Midbrain (tissue), 1 donor: ENCODE results near the gene TUB.

ENCODE experiments used
- DNase-seq: peaks from one replicate; lab custom pipeline; 2025; lab: John Stamatoyannopoulos, UW

TUB gene

GRCh38 chr11:8108421-8108820 lies 27.4 kb downstream of the TUB start:
- no peak for DNase-seq

DNA sequence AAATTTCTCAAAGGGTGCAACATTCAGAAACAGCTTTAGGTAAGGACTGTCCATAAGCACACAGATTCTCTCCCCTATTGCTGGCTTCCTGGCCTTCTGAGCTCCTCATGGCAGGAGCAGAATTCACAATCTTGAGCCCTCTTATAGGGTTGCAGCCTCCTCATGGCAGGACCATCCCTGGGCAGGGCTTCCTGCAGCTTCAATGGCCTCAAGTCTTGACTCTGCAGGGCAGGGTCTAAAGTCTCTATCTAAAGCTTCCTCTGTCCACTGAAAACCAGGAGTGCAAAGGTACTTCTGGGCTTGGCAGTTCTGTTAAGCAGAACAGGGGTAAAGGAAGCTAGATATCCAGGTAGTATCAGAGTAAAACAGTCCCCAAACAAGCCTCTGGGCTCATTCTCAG lies 28.7 kb downstream of the TUB start:
- no peak for DNase-seq

DNA sequence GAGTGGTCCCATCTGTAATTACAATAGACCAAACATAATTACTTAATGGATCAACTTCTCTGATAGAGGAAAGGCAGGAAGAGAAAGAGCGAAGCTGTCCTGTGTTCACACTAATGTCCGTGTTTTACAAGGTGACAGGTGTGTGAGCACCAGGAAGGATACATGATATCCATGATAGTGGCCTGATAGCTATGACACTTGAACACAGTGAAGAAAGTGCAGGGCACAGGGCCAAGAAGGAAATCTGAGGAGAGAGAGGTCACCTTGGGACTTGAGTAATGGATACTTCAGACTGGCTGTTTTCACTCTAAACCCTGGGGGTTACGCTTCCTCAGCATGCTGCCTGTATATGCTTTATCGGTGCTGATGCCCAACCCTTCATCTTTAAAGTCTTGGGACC lies 29.4 kb downstream of the TUB start:
- no peak for DNase-seq

DNA sequence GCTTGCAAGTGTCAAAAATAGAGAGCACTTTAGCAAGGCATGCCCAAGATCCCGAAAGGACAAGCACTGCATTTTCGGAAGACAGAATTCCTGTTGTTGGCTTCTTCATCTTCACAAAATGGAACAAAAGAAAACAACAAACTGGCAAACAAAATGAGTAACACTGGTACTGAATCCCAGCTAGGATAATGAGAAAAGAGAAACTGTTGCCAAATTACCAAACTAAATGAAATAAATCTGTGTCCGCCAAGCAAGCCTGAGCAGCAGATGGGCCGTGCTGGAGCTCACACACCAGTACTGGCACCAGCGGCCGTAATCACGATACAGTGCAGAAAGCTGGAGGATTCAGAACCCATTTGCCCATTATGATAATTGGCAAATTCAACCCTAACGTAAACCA lies 30.6 kb downstream of the TUB start:
- DNase-seq = peak; percentile 7

- DNase-seq = no peak
Measured at GRCh38 chr11:8122173-8122764, 41.3 kb downstream of the TUB start.

DNA sequence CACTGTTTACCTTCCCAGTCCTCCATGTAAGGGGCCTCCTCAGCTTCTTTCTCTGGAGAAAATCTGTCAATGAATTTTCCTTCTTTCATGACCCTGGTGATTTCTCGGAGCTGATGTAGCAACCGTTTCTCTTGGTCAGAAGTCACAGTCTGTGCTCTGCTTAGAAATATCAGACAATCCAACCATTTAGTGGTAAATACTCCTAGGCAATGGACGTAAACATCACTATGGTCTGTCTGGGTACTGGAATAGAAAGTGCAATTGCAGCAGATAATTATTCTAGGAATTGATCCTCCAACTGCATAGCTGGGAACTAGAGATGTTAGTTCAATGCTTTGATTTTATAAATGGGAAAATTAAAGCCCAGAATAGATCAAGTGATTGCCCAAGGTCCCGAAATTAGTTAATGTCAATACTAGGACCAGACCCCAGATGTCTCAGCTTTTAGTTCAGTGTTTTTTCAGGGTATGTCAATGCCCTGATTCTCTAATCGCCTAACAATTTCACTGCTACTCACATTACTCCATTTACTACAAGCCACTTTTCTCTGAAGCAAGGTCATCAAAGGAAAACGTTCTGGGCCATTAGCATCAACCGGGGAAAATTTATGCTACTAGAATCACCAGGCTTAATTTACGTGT lies 45.8 kb downstream of the TUB start:
- DNase-seq = no peak

- no peak for DNase-seq
Measured at GRCh38 chr11:8127447-8127846, 46.4 kb downstream of the TUB start.

DNA sequence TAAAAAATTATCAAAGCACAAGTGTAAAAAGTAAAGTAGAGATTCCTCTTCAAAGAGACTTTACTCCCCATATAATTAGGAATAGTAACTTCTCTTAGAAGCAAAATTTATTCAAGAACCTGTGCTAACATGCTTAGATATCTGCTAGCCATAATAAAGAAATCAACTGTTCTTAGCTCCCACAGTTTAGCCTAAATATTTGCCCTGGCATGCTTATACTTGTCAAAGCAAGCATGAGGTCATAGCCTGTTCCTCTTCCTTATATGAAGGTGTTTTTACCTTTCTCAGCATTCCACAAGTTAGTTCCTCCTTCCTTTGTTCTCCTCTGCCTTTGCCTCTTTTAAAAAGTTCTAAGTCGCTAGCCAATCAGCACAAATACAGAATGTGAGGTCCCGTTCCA lies 57.5 kb downstream of the TUB start:
- DNase-seq = no peak

DNA sequence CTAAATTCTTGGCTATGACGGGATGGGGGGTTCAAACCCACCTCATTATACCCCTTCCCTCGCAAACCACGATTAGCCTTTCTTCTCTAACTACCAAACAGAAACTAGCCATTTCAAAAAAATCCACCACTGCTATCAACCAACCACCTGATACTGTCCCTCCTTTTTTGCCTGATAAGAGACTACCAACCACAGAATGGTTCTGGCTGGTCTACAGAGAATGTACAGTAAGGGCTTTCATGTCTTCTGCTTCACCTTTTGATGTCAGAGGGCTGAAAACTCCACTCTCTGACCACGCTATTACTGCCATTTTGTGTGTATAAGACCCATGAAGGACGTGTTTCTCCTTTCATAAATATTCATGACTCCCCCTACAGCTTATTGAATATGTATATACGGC lies 68.7 kb downstream of the TUB start:
- no peak for DNase-seq
